K562 (cell line): ENCODE results near the gene TMEM163. TPM values are rescaled to one million over a fixed set of nuclear protein-coding genes. Genes with fewer than 3 reads are reported as not detected.

ENCODE experiments used
- ATAC-seq: fragments of 200-7000 bp; cut with Tn5 transposase; 3 replicates; pipeline ENCODE4 v1.9.1; 2020; ENCODE audit warnings: moderate library complexity
- BruUV-seq: library from RNA; stranded (reverse); fragments of 400-500 nt; replicated peaks from 2 replicates; lab custom pipeline; 2021; lab: Mats Ljungman, UMichigan
- CTCF ChIA-PET: fragments of 300-600 bp; formaldehyde crosslinking; extraction: SDS; loops from one replicate; lab custom pipeline; 2021; ENCODE audit warnings: low intra/inter-chr PET ratio; lab: Yijun Ruan, JAX
- POLR2A ChIA-PET: fragments of 300-600, 350-650 bp; sonication (Branson Sonifier 250); formaldehyde crosslinking; extraction: SDS; loops from one replicate; lab custom pipeline; 2021; ENCODE audit warnings: antibody characterized with exemption, inconsistent platforms; lab: Yijun Ruan, JAX
- DNase-seq, 4 experiments: peaks; one replicate each; pipeline versions ENCODE4 v3.0.0 to v3.0.0-alpha.2; 2011 to 2018; ENCODE audit warnings: low spot score in 3 of 4, mixed read lengths in 3 of 4; ENCODE audit errors: extremely low read depth in 1 of 4
- FAIRE-seq: peaks from 2 replicates; lab custom pipeline; 2011; peaks lifted over from hg19 to GRCh38; lab: Jason Lieb, UNC
- H2AFZ ChIP-seq: 2 replicates; pipeline ENCODE4 v1.6.0; 2011; ENCODE audit warnings: low read depth, low read length, control low read depth, inconsistent platforms
- H3K27ac ChIP-seq: fragments of 200-600 bp; 3 replicates; pipeline ENCODE4 v1.8.0; 2011; ENCODE audit warnings: low read depth, mild to moderate bottlenecking, control low read depth, inconsistent platforms, low read length, moderate library complexity, mixed read lengths; ENCODE audit errors: extremely low read depth
- H3K27me3 ChIP-seq, 2 experiments: fragments of 300-600 bp in 1 of 2; 2 replicates in 1 of 2; 3 replicates in 1 of 2; pipeline versions ENCODE4 v1.6.0 to v1.8.0; 2011; ENCODE audit warnings: inconsistent platforms in 2 of 2, low read length in 2 of 2, mild to moderate bottlenecking in 1 of 2, mixed read lengths in 1 of 2, moderate library complexity in 1 of 2; ENCODE audit not compliant: control insufficient read depth in 2 of 2, insufficient read depth in 2 of 2
- H3K36me3 ChIP-seq: fragments of 300-600 bp; 3 replicates; pipeline ENCODE4 v1.8.0; 2011; ENCODE audit warnings: mild to moderate bottlenecking, low read length, inconsistent platforms; ENCODE audit not compliant: control insufficient read depth, insufficient read depth
- H3K4me1 ChIP-seq, 2 experiments: fragments of 200-600 bp in 1 of 2; replicated peaks in 1 of 2; 2 replicates in 1 of 2; 3 replicates in 1 of 2; pipeline versions ENCODE4 v1.5.1 to v1.8.0; 2011; ENCODE audit warnings: inconsistent platforms in 2 of 2, low read length in 2 of 2, mild to moderate bottlenecking in 1 of 2, mixed read lengths in 1 of 2, moderate library complexity in 1 of 2; ENCODE audit not compliant: control insufficient read depth in 2 of 2, insufficient read depth in 2 of 2
- H3K4me2 ChIP-seq: 2 replicates; pipeline ENCODE4 v1.6.1; 2011; ENCODE audit warnings: low read length, control low read depth, inconsistent platforms, mixed read lengths; ENCODE audit not compliant: insufficient read depth
- H3K4me3 ChIP-seq: fragments of 200-600 bp; sonication (generic), shearing (Covaris generic); 2 replicates; pipeline ENCODE4 v1.5.1; 2016; ENCODE audit warnings: control low read depth, inconsistent platforms
- H3K79me2 ChIP-seq: fragments of 200-600 bp; 3 replicates; pipeline ENCODE4 v1.8.0; 2011; ENCODE audit warnings: low read length, inconsistent platforms; ENCODE audit not compliant: control insufficient read depth, insufficient read depth
- H3K9ac ChIP-seq, 2 experiments: 2 replicates each; pipeline versions ENCODE4 v1.6.0 to v1.6.1; 2011; ENCODE audit warnings: low read depth in 2 of 2, low read length in 2 of 2, control low read depth in 1 of 2, inconsistent platforms in 1 of 2, mild to moderate bottlenecking in 1 of 2, mixed read lengths in 1 of 2; ENCODE audit not compliant: insufficient read depth in 1 of 2
- H3K9me1 ChIP-seq: one replicate; pipeline ENCODE4 v1.6.0; 2011; ENCODE audit warnings: inconsistent platforms, mild to moderate bottlenecking, low read length, moderate library complexity; ENCODE audit not compliant: control insufficient read depth, insufficient read depth
- H3K9me3 ChIP-seq: replicated peaks from 2 replicates; pipeline ENCODE4 v1.5.1; 2011; ENCODE audit warnings: low read depth, low read length, inconsistent platforms; ENCODE audit not compliant: control insufficient read depth, insufficient read depth
- H4K20me1 ChIP-seq: replicated peaks from 2 replicates; pipeline ENCODE4 v1.6.1; 2011; ENCODE audit warnings: low read length, inconsistent platforms, mixed read lengths; ENCODE audit not compliant: control insufficient read depth, insufficient read depth
- ILF3 ChIP-seq: fragments of 450-650 bp; IDR thresholded peaks from 2 replicates; pipeline ENCODE4 v1.6.1; 2018; ENCODE audit warnings: antibody characterized with exemption, mild to moderate bottlenecking, moderate library complexity, borderline replicate concordance
- MITF ChIP-seq: IDR thresholded peaks from 2 replicates; pipeline ENCODE4 v1.6.1; 2014; ENCODE audit warnings: antibody characterized with exemption
- SP2 ChIP-seq: IDR thresholded peaks from 2 replicates; pipeline ENCODE4 v1.6.1; 2011; ENCODE audit warnings: mild to moderate bottlenecking, low read depth, low read length, moderate library complexity; ENCODE audit not compliant: poor library complexity, severe bottlenecking; ENCODE audit errors: extremely low read depth
- WGBS: fragments of 100-300 bp; shearing (Covaris generic); methylation state at CpG from one replicate; pipeline ENCODE4 v1.1.6; 2016; ENCODE audit warnings: low coverage, mixed read lengths; ENCODE audit not compliant: insufficient coverage; ENCODE audit errors: missing lambda C conversion rate; 5-methylcytosine and 5-hydroxymethylcytosine counted together
- in situ Hi-C: fragments of 300-500 bp; cut with MboI; formaldehyde crosslinking; loops from 4 replicates; pipeline ENCODE4 v1.15.0; 2018; ENCODE audit warnings: inconsistent platforms, mixed read lengths
- intact Hi-C: fragments of 100-400 bp; cut with micrococcal nuclease; formaldehyde crosslinking; loops from 2 replicates; pipeline ENCODE4 v1.14.2; 2022
- polyA plus RNA-seq, 8 experiments: library from polyadenylated mRNA; depleted of rRNA in 4 of 8; stranded (reverse) in 5 of 8; unstranded in 3 of 8; fragments of >200 nt; fragmentation: Nextera tagmentation in 2 of 8; fragmentation: Illumina TruSeq in 1 of 8; extraction: Ambion mirVana in 2 of 8; extraction: Trizol in 1 of 8; gene quantifications; 2 replicates each; pipeline versions ENCODE4 v1.2.1 to v1.2.3, GENCODE V29; 2011 to 2014; ENCODE audit warnings: inconsistent platforms in 1 of 8, missing spikeins in 1 of 8
- total RNA-seq, 7 experiments: library from RNA; depleted of rRNA in 6 of 7; stranded (reverse); fragments of >200 nt in 6 of 7; fragmentation: Illumina TruSeq in 2 of 7; extraction: Trizol in 2 of 7; gene quantifications; 2 replicates each; pipeline versions ENCODE4 v1.2.1 to v1.2.3, GENCODE V29; 2011 to 2021; ENCODE audit warnings: low replicate concordance in 1 of 7
- TF ChIP-seq, protein P1 (sequence below), 2 experiments: IDR thresholded peaks in 1 of 2; conservative IDR thresholded peaks in 1 of 2; 2 replicates each; pipeline ENCODE4 v1.6.1; 2016; ENCODE audit warnings: low read depth in 2 of 2, mild to moderate bottlenecking in 1 of 2, missing compliant biosample characterization in 1 of 2, missing genetic modification characterization in 1 of 2, moderate library complexity in 1 of 2
- TF ChIP-seq, protein P2 (sequence below): fragments of 450-650 bp; conservative IDR thresholded peaks from 2 replicates; pipeline ENCODE4 v1.6.1; 2016; ENCODE audit warnings: missing genetic modification characterization, low read depth, mild to moderate bottlenecking, missing compliant biosample characterization, moderate library complexity

The TMEM163 gene
- total and polyA plus RNA-seq, 9 of the 15 experiments (the other 6 are each of a cell fraction or from before 2014, with no cell fraction given) = 0.04 to 0.68 (median 0.16) TPM; not detected in 3

DNA sequence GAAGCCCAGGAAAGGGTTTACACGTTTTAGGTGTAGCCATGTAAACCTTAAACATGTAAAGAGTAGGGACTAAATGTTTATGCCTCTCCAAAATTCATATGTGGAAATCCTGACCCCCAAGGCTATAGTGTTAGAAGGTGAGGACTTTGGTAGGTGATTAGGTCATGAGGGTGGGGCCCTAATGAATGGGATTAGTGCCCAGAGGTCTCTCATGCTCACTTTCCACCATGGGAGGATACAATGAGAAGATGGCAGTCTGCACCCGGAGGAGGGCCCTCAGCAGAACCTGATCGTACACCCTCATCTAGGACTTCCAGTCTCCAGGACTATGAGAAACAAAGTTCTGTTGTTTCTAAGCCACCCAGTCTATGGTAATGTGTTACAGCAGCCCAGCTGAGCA lies 119.6 kb downstream of the TMEM163 start:
- no peak for FAIRE-seq
- ChIA-PET CTCF (no interaction called here), POLR2A (no interaction called here)
- Histone ChIP-seq H4K20me1 (no peaks in the 10 kb centered on the region), H3K9ac (no peak overlapping the region), H2AFZ (no peak overlapping the region), H3K9me3 (no peaks in the 10 kb centered on the region), H3K27me3 (peaks cover 4% of the 10 kb centered on the region in 2 experiments; a peak in 3 of 5 replicates), H3K79me2 (no peaks in the 10 kb centered on the region), H3K4me1 (peaks cover 0 to 3% of the 10 kb centered on the region in 2 experiments; a peak in 1 of 5 replicates), H3K4me3 (no peak overlapping the region), H3K9me1 (no peaks in the 10 kb centered on the region), H3K27ac (no peak overlapping the region), H3K36me3 (no peaks in the 10 kb centered on the region), H3K4me2 (no peak overlapping the region)
- WGBS = 0% methylated on average over 3 of the region's 3 CpGs
- intact Hi-C loops (no loop called here), in situ Hi-C loops (no loop called here)
- no peak for DNase-seq
- TF ChIP-seq, protein P1, sequence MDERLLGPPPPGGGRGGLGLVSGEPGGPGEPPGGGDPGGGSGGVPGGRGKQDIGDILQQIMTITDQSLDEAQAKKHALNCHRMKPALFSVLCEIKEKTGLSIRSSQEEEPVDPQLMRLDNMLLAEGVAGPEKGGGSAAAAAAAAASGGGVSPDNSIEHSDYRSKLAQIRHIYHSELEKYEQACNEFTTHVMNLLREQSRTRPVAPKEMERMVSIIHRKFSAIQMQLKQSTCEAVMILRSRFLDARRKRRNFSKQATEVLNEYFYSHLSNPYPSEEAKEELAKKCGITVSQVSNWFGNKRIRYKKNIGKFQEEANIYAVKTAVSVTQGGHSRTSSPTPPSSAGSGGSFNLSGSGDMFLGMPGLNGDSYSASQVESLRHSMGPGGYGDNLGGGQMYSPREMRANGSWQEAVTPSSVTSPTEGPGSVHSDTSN (CRISPR knock-in tag; IDR thresholded peaks at IDR 0.05; ENCODE audit: low read depth) = no peak
- TF ChIP-seq, protein P1 (tag; conservative IDR thresholded peaks at IDR 0.05; ENCODE audit: low read depth) = no peak
- TF ChIP-seq ILF3 = no peak
- no peak for TF ChIP-seq MITF
- TF ChIP-seq, protein P2, sequence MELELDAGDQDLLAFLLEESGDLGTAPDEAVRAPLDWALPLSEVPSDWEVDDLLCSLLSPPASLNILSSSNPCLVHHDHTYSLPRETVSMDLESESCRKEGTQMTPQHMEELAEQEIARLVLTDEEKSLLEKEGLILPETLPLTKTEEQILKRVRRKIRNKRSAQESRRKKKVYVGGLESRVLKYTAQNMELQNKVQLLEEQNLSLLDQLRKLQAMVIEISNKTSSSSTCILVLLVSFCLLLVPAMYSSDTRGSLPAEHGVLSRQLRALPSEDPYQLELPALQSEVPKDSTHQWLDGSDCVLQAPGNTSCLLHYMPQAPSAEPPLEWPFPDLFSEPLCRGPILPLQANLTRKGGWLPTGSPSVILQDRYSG = no peak
- TF ChIP-seq SP2 = no peak
- no peak for ATAC-seq
- no TSS peak for BruUV-seq
